GM12873 (cell line): Measurements from ENCODE around the gene VAV2.

Source experiments
- CTCF ChIP-seq: IDR thresholded peaks from 2 replicates; pipeline ENCODE4 v1.5.1; 2012; ENCODE audit warnings: low read depth, mild to moderate bottlenecking, moderate library complexity, low read length, control low read depth; ENCODE audit not compliant: insufficient read depth; ENCODE audit errors: missing control alignments

VAV2 gene

GRCh38 chr9:133712221-133713100 is 279.7 kb downstream of the VAV2 start:
- no peak for TF ChIP-seq CTCF
